ENCODE results near the gene USP28. TPM values are rescaled to one million over a fixed set of nuclear protein-coding genes. Genes with fewer than 3 reads are reported as not detected.

The USP28 gene
- total RNA-seq, 2 donors from 2014 or later, result 28.9 to 31.5 TPM

DNA sequence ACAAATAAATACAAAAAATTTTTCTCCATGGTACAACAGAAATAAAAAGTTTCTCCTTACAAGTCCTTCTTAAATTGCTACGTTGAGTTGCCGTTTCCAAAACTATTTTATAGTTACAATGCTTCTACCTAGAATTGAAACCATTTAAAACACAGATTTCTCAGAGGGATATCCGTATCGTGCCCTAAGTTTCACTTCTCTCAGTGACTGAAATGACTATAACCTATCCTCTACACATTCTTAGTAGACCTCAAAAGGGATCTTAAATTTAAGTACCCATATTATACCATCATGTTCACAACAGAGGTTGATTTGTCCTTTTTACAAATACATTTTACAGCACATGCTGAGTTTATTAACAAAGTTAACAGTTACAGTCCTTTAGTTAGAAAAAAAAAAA, 44.1 kb downstream of the USP28 start:
- no peaks in the 10 kb centered on the region for H3K9me3 ChIP-seq
- intact Hi-C loops (cut with DNase I), result no loop called here
- no peaks in the 10 kb centered on the region for H3K4me1 ChIP-seq (replicated peaks)
- H3K27me3 ChIP-seq (replicated peaks; ENCODE audit: insufficient read depth), result no peaks in the 10 kb centered on the region
- no peak overlapping the region for H3K4me3 ChIP-seq
- no peak overlapping the region for H3K27ac ChIP-seq
- DNase-seq (ENCODE audit: low spot score), result no peak
- no peak for TF ChIP-seq CTCF (IDR thresholded peaks at IDR 0.05)
- H3K36me3 ChIP-seq, result no peaks in the 10 kb centered on the region
- WGBS, result 89% methylated on average over 4 of the region's 4 CpGs

- DNase-seq (ENCODE audit: low spot score), result no peak
- Histone ChIP-seq H3K4me3 (no peak overlapping the region), H3K4me1 (replicated peaks) (no peaks in the 10 kb centered on the region), H3K36me3 (no peaks in the 10 kb centered on the region), H3K27me3 (replicated peaks; ENCODE audit: insufficient read depth) (no peaks in the 10 kb centered on the region), H3K9me3 (no peaks in the 10 kb centered on the region), H3K27ac (no peak overlapping the region)
- WGBS, result 90% methylated on average over 2 of the region's 2 CpGs
- intact Hi-C loops (cut with DNase I), result no loop called here
- TF ChIP-seq POLR2A (IDR thresholded peaks at IDR 0.05), result no peak
- no peak for TF ChIP-seq CTCF (IDR thresholded peaks at IDR 0.05)
- no peak for TF ChIP-seq POLR2AphosphoS5 (IDR thresholded peaks at IDR 0.05)
Measured at GRCh38 chr11:113829751-113830150, 45.6 kb downstream of the USP28 start.

GRCh38 chr11:113828191-113828590, 47.2 kb downstream of the USP28 start:
- TF ChIP-seq POLR2AphosphoS5 (IDR thresholded peaks at IDR 0.05) (no peak), POLR2A (IDR thresholded peaks at IDR 0.05) (no peak), CTCF (IDR thresholded peaks at IDR 0.05) (no peak)
- no peak for DNase-seq (ENCODE audit: low spot score)
- H3K9me3 ChIP-seq, result no peaks in the 10 kb centered on the region
- H3K27me3 ChIP-seq (replicated peaks; ENCODE audit: insufficient read depth), result no peaks in the 10 kb centered on the region
- 95% methylated on average over 1 of the region's 1 CpG for WGBS
- intact Hi-C loops (cut with DNase I), result no loop called here
- no peaks in the 10 kb centered on the region for H3K36me3 ChIP-seq
- H3K27ac ChIP-seq, result no peak overlapping the region
- H3K4me1 ChIP-seq (replicated peaks), result no peaks in the 10 kb centered on the region
- no peak overlapping the region for H3K4me3 ChIP-seq

DNA sequence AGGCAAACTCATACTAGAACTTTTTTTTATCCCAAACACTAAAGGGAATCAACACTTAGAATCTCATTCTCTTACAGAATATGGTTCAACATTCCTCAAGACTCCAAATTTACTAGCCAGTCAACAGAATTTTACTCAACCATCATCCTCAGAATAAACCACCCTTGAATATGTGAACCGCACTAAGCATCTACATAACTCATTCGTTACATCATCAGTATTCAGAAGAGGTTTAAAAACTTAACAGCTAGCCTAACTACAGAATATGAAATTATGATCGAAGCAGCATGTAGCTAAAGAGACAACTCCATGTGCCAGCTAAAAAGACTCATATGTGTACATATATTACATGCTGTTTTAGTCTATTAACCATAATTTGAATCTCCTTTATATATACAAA, 47.9 kb downstream of the USP28 start:
- Histone ChIP-seq H3K9me3 (no peaks in the 10 kb centered on the region), H3K27ac (no peak overlapping the region), H3K36me3 (no peaks in the 10 kb centered on the region), H3K4me1 (replicated peaks) (no peaks in the 10 kb centered on the region), H3K4me3 (no peak overlapping the region), H3K27me3 (replicated peaks; ENCODE audit: insufficient read depth) (no peaks in the 10 kb centered on the region)
- DNase-seq (ENCODE audit: low spot score), result no peak
- TF ChIP-seq POLR2AphosphoS5 (IDR thresholded peaks at IDR 0.05), result no peak
- intact Hi-C loops (cut with DNase I), result no loop called here
- WGBS, result 97% methylated on average over 3 of the region's 3 CpGs

GRCh38 chr11:113818426-113818825, 56.9 kb downstream of the USP28 start:
- TF ChIP-seq POLR2A (IDR thresholded peaks at IDR 0.05) (no peak), CTCF (IDR thresholded peaks at IDR 0.05) (no peak), POLR2AphosphoS5 (IDR thresholded peaks at IDR 0.05) (no peak)
- no peak for DNase-seq (ENCODE audit: low spot score)

More at GRCh38 chr11:113818426-113818825, 56.9 kb downstream of the USP28 start:
- no peak overlapping the region for H3K27ac ChIP-seq
- H3K9me3 ChIP-seq, result no peaks in the 10 kb centered on the region
- H3K36me3 ChIP-seq, result peaks cover 0 to 16% of the 10 kb centered on the region in 2 donors
- no peaks in the 10 kb centered on the region for H3K27me3 ChIP-seq (replicated peaks; ENCODE audit: insufficient read depth)
- no peak overlapping the region for H3K4me3 ChIP-seq
- no peaks in the 10 kb centered on the region for H3K4me1 ChIP-seq (replicated peaks)
- intact Hi-C loops (cut with DNase I), result no loop called here
- 99% methylated on average over 3 of the region's 3 CpGs for WGBS
